Neuronal stem cell (in vitro differentiated cells): ENCODE measurements around the gene PNP.

Experiments used
- DNase-seq: peaks from one replicate; pipeline ENCODE4 v3.0.0-alpha.2; 2013; ENCODE audit warnings: low spot score
- H2AFZ ChIP-seq: one replicate; pipeline ENCODE4 v1.6.1; 2013; ENCODE audit warnings: mild to moderate bottlenecking, low read length, inconsistent platforms
- H2AK5ac ChIP-seq: 2 replicates; pipeline ENCODE4 v1.6.1; 2013; ENCODE audit warnings: low read depth, mild to moderate bottlenecking, inconsistent platforms, low read length, moderate library complexity, mixed read lengths
- H2BK120ac ChIP-seq: 2 replicates; pipeline ENCODE4 v1.6.1; 2013; ENCODE audit warnings: low read depth, mild to moderate bottlenecking, inconsistent platforms, low read length, moderate library complexity, mixed read lengths
- H2BK12ac ChIP-seq: one replicate; pipeline ENCODE4 v1.6.1; 2013; ENCODE audit warnings: low read length, inconsistent platforms
- H2BK15ac ChIP-seq: 2 replicates; pipeline ENCODE4 v1.6.1; 2013; ENCODE audit warnings: mild to moderate bottlenecking, low read length, inconsistent platforms, mixed read lengths
- H2BK5ac ChIP-seq: one replicate; pipeline ENCODE4 v1.6.1; 2013; ENCODE audit warnings: inconsistent platforms, mild to moderate bottlenecking, low read length, moderate library complexity
- H3K14ac ChIP-seq: one replicate; pipeline ENCODE4 v1.6.1; 2013; ENCODE audit warnings: low read length, inconsistent platforms
- H3K18ac ChIP-seq: 2 replicates; pipeline ENCODE4 v1.6.1; 2013; ENCODE audit warnings: low read length, inconsistent platforms
- H3K23ac ChIP-seq: 2 replicates; pipeline ENCODE4 v1.6.1; 2013; ENCODE audit warnings: low read depth, mild to moderate bottlenecking, mixed read lengths, low read length, inconsistent platforms; ENCODE audit not compliant: poor library complexity
- H3K27ac ChIP-seq: replicated peaks from 3 replicates; pipeline ENCODE4 v1.5.1; 2013; ENCODE audit warnings: low read length, inconsistent platforms
- H3K27me3 ChIP-seq, 3 experiments: 2 replicates each; pipeline ENCODE4 v1.6.1; 2013; ENCODE audit warnings: low read length in 3 of 3, mild to moderate bottlenecking in 2 of 3, inconsistent platforms in 1 of 3, low read depth in 1 of 3, mixed read lengths in 1 of 3, moderate library complexity in 1 of 3; ENCODE audit not compliant: control insufficient read depth in 3 of 3, insufficient read depth in 3 of 3
- H3K36me3 ChIP-seq, 2 donors: replicated peaks in 1 of 2; 2 replicates each; pipeline ENCODE4 v1.6.1; 2013; ENCODE audit warnings: low read length in 2 of 2; ENCODE audit not compliant: control insufficient read depth in 2 of 2, insufficient read depth in 2 of 2
- H3K4ac ChIP-seq: 2 replicates; pipeline ENCODE4 v1.6.1; 2013; ENCODE audit warnings: inconsistent platforms, mild to moderate bottlenecking, low read length, moderate library complexity
- H3K4me1 ChIP-seq, 2 donors: 1 replicate in 1 of 2; 2 replicates in 1 of 2; pipeline ENCODE4 v1.6.1; 2013; ENCODE audit warnings: low read length in 2 of 2, low read depth in 1 of 2; ENCODE audit not compliant: control insufficient read depth in 2 of 2, insufficient read depth in 1 of 2
- H3K4me2 ChIP-seq: one replicate; pipeline ENCODE4 v1.6.1; 2013; ENCODE audit warnings: mild to moderate bottlenecking, low read length, inconsistent platforms; ENCODE audit not compliant: insufficient read depth, poor library complexity, severe bottlenecking
- H3K4me3 ChIP-seq, 2 donors: 2 replicates each; pipeline ENCODE4 v1.5.1; 2013; ENCODE audit warnings: low read length in 2 of 2, mild to moderate bottlenecking in 2 of 2, inconsistent platforms in 1 of 2, moderate library complexity in 1 of 2
- H3K79me1 ChIP-seq: one replicate; pipeline ENCODE4 v1.6.1; 2013; ENCODE audit warnings: low read depth, mild to moderate bottlenecking, inconsistent platforms, low read length, moderate library complexity
- H3K9ac ChIP-seq: one replicate; pipeline ENCODE4 v1.6.1; 2013; ENCODE audit warnings: mild to moderate bottlenecking, low read depth, low read length, inconsistent platforms; ENCODE audit not compliant: poor library complexity
- H3K9me3 ChIP-seq, 2 donors: replicated peaks in 1 of 2; 2 replicates each; pipeline versions ENCODE3 to v1.6.1; 2013; ENCODE audit warnings: low read length in 2 of 2, mild to moderate bottlenecking in 2 of 2, inconsistent platforms in 1 of 2, low read depth in 1 of 2, mixed read lengths in 1 of 2, moderate library complexity in 1 of 2; ENCODE audit not compliant: control insufficient read depth in 2 of 2, insufficient read depth in 1 of 2
- H4K8ac ChIP-seq: one replicate; pipeline ENCODE4 v1.6.1; 2013; ENCODE audit warnings: low read depth, mild to moderate bottlenecking, inconsistent platforms, low read length, moderate library complexity
- H4K91ac ChIP-seq: one replicate; pipeline ENCODE4 v1.6.1; 2013; ENCODE audit warnings: low read length, low read depth, mild to moderate bottlenecking, inconsistent platforms; ENCODE audit not compliant: poor library complexity
- WGBS, 2 donors: extraction: QIAGEN DNeasy Blood & Tissue Kit; methylation state at CpG; one replicate each; pipeline ENCODE4 v1.1.7; 2013; ENCODE audit warnings: missing lambda C conversion rate in 2 of 2, mixed read lengths in 1 of 2; ENCODE audit not compliant: insufficient read length in 2 of 2, insufficient replicate concordance in 1 of 2; ENCODE audit errors: extremely low coverage in 2 of 2; 5-methylcytosine and 5-hydroxymethylcytosine counted together

PNP gene

DNA sequence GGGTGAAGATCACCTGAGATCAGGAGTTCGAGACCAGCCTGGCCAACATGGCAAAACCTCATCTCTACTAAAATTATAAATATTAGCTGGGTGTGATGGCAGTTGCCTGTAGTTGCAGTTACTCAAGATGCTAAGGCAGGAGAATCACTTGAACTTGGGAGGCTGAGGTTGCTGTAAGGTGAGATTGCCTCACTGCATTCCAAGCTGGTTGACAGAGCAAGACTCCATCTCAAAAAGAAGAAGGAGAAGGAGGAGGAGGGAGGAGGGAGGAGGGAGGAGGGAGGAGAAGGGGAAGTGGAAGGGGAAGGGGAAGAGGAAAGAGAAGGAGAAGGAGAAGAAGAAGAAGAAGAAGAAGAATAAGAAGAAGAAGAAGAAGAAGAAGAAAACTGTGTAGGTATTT is 53.1 kb downstream of the PNP start:
- Histone ChIP-seq H3K9ac (no peak overlapping the region), H2BK5ac (no peak overlapping the region), H3K4me1 (no peaks in the 10 kb centered on the region), H3K27ac (no peak overlapping the region), H2BK120ac (no peak overlapping the region), H3K4me3 (no peak overlapping the region), H4K8ac (no peak overlapping the region), H3K4me2 (no peak overlapping the region), H2AFZ (no peak overlapping the region), H3K4ac (no peak overlapping the region), H3K18ac (no peak overlapping the region), H3K79me1 (no peaks in the 10 kb centered on the region), H4K91ac (no peak overlapping the region), H2BK12ac (no peak overlapping the region), H3K36me3 (no peaks in the 10 kb centered on the region), H3K9me3 (peaks cover 0 to 2% of the 10 kb centered on the region in 2 donors), H3K27me3 (peaks cover 0 to 4% (median 0%) of the 10 kb centered on the region in 3 experiments), H2AK5ac (no peak overlapping the region), H2BK15ac (no peak overlapping the region), H3K14ac (no peak overlapping the region), H3K23ac (no peak overlapping the region)
- WGBS, 2 donors: no CpG with 5 or more reads among the region's 1 CpG
- no peak for DNase-seq

DNA sequence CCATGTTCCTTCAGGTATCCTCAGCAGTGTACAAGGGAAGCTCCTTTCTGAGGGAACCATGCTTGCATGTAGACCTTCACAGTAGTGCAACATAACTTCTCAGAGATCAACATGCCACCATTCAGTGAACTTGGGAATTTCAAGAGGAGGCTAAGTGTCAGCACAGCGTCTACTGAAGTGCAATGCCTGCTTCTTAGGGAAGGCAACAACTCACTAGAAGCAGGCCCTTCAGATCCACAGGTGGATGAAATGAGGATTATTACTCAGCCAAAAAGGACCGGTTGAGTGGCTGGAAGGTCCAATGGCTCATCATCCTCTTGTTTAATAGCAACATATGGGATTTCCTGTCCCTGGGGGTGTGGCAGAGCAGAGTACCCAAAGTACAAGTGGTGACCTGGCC is 54.8 kb downstream of the PNP start:
- Histone ChIP-seq H3K27ac (no peak overlapping the region), H3K18ac (no peak overlapping the region), H3K9me3 (peaks cover 0 to 2% of the 10 kb centered on the region in 2 donors), H2AK5ac (no peak overlapping the region), H2BK15ac (no peak overlapping the region), H3K4me1 (no peaks in the 10 kb centered on the region), H2BK120ac (no peak overlapping the region), H2BK5ac (no peak overlapping the region), H3K4me3 (no peak overlapping the region), H3K14ac (no peak overlapping the region), H4K91ac (no peak overlapping the region), H3K4ac (no peak overlapping the region), H3K4me2 (no peak overlapping the region), H3K27me3 (peaks cover 0 to 9% (median 0%) of the 10 kb centered on the region in 3 experiments), H3K23ac (no peak overlapping the region), H2AFZ (no peak overlapping the region), H3K36me3 (no peaks in the 10 kb centered on the region), H4K8ac (no peak overlapping the region), H3K79me1 (no peaks in the 10 kb centered on the region), H3K9ac (no peak overlapping the region), H2BK12ac (no peak overlapping the region)
- no peak for DNase-seq
- no CpG with 5 or more reads among the region's 2 CpGs for WGBS, 2 donors
